Activated naive CD4-positive, alpha-beta T cell treated with anti-CD3 and anti-CD28 coated beads, Interleukin-2, amount 50 U/mL, for 16 hours (primary cell): Measurements from ENCODE around the gene KAT8.
A peak's percentile ranks its signal among the peaks of the same experiment; 100 is the strongest.
"Not testable (repeated sequence)": the region's sequence is repeated elsewhere in the genome, so short reads cannot be mapped to it uniquely, and the experiment has no call there.

Experiments
- DNase-seq: peaks from one replicate; pipeline ENCODE4 v3.0.0-alpha.2; 2020

KAT8 gene

DNA sequence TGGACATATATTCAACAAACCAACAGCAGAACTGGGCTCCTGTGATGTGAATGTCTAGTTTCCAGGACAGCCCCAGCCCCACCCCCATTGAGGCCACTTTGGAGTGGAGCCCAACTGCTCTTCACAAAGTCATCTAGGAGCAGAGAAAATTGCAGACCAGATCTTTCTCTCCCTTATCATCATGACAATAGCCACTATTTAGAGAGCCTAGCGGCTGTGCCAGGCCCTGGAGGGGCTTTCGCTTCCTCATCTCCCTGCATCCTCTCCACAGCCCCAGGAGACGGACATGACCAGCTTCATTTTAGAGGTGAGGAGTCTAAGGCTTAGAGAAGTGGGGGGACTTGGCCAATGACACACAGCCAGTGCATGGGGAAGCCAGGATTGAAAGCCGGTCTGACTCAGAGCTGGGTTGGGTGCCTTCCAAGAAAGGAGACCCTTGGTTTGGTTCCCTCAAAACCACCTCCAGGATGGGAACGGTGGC is 16.7 kb downstream of the KAT8 start:
- DNase-seq, result no peak

DNA sequence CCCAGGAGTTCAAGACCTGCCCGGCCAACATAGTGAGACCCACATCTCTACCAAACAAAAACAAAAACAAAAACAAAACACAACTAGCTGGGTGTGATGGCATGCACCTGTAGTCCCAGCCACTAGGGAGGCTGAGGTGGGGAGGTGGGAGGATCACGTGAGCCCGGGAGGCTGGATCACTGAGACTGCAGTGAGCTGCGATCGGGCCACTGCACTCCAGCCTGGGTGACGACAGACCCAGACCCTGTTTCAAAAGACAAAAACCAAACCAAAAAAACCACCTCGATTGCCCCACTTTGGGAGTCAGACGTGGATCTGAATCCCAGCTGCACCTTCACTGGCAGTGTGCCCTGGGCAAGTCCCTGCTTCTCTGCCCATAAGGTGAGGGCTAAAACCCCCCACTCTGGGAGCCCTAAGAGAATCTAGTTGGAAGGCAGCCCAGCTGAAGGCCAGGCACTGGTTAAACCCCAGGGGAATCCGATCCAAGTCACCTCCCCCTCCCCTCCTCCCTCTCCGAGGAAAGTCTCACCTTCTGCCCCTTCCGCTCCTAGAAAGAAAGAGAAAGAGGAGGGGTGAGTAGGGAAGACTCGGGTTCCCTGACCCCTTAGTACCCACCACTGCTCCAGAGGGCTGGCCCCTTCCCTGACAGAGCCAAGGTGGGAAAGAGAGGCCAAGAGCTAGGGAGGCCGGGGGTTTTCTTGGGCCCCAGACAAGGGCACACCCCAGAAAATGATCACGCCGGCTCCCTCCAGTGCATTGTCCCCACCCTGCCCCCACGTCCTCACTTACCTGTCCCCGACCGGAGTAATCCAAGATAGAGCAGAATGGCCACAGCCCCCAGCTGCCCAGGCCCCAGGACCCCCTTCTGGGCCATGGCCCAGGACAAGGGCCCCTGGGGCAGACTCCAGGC is 17.4 kb downstream of the KAT8 start:
- DNase-seq, result no peak

DNA sequence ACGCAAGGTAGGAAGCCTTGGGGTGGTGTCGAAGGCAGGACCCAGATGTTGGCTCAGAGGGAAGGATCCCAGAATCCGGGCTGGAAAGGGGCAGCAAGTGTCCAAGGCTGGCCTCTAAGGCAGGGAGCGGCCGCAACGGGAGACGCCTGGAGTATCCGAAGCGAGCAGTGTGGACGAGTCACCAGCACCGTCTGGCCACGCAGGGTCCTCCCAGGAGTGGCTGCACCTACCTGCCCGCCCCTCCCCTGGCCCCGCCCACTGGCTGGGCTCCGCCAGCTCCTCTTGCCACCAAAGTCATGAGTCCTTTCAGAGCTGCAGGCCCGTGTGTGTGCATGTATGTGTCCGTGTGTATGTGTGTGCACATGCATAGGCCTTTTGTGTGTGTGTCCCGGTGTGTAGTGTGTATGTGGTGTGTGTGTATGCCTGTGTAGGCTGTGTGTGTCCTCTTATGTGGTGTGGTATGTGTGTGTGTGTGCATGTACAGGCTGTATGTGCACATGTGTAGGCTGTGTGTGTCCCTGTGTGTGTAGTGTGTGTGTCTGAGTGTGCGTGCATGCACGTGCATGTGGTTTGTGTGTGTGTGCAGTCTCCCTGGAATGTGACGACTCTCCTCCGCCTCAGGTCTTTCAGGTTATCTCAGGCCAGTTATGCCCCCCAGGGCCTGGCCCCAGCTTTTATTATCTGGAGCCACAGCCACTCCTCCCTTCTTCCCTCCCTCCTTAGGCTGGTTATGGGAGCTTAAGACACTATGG is 18.2 kb downstream of the KAT8 start, which contains the start of gene PRSS8:
PRSS8 (minus strand) TSS at position 193 of the 752 bp plus-strand sequence. CDS start 229 bp downstream, outside the sequence.
- no peak for DNase-seq

DNA sequence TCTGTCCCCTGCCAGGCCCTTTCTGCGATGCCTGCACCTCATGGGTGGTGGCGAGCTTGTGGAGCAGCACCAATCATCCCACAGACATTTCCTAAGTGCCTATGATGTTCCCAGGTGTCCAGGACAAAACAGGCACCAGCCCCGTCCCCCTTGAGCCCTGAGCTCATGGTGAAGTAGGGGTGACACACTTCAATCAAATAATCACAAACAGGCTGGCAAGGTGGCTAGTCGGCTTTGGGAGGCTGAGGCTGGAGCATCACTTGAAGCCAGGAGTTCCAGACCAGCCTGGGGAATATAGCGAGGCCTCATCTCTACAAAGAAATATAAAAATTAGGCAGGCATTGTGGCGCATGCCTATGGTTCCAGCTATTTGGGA is 18.8 kb downstream of the KAT8 start:
- DNase-seq, result no peak

DNA sequence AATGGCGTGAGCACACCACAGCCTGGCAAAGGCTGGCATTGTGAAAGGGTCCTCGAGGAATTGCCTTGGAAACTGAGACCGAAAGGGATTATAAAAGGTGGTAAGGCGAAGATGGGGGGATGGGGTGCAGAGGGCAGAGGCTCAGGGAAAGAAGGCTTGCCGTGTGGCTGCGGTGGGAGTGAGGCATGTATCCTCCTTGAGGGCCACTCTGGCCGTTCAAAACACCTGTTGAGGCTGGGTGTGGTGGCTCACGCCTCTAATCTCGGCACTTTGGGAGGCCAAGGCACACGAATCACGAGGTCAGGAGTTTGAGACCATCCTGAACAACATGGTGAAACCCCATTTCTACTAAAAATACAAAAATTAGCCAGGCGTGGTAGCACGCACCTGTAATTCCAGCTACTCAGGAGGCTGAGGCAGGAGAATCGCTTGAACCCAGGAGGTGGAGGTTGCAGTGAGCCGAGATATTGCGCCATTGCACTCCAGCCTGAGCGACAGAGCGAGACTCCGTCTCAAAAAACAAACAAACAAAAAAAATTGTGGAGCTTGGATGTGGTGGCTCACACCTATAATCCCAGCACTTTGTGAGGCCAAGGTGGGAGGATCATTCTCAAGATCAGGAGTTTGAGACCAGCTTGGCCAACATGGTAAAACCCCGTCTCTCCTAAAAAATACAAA is 19.5 kb downstream of the KAT8 start:
- not testable (repeated sequence) for DNase-seq

DNA sequence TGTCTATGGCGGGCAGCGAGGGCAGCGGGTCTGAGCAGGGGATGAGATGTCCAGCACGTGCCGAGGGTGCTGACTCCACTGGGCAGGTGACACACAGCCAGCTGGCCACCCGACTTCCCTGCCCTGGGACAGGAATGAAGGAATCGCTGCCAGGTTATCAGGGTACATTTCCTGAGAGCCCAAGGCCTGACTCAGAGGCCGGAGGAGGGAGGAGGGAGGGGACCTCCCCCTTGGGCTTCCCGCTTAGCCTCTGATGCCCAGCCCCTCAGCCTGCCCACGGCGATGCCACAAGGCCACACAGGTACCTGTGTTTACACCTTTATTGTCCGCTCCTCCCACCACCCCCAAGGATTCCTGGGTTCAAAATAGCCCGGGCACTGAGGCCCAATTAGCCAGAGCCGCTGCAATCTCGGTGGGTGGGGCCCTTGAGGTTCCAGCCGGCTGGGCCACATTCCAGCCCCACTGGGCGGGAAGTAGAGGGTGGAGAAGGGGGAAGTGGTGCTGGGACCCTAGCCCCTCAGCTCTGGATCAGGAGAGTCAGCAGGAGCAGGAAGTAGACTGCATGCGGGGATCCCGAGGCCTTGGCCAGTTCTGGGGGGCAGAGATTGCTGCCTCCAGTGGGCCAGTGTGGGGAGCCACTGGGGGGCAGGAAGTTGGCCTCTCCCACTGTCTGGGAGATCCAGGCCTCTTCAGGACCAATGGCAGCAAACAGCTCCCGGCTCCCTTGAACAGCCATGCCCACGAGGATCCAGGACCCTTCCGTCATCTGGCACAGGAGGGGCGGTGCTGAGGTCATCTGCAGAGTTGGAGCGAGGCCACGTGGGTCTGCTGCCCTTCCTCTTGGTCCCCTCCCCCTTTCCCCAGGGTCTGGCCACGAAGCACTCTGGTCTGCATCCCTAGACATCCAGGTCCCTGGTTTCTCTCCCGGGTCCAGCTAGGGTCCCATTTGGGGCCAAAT is 21.4 kb downstream of the KAT8 start:
- DNase-seq, result no peak

DNA sequence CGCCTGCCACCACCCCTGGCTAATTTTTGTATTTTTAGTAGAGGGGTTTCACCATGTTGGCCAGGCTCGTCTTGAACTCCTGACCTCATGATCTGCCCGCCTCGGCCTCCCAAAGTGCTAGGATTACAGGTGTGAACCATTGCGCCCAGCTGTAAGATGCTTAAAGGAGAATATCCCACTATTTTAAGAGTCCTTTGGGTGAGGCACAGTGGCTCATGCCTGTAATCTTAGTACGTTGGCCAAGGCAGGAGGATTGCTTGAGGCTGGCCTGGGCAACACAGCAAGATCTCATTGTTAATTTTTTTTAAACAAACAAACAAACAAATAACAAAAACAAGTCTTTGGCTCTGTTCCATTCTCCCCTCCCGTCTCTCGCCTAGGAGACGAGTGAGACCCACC is 23.6 kb downstream of the KAT8 start:
- DNase-seq, result not testable (repeated sequence)

DNA sequence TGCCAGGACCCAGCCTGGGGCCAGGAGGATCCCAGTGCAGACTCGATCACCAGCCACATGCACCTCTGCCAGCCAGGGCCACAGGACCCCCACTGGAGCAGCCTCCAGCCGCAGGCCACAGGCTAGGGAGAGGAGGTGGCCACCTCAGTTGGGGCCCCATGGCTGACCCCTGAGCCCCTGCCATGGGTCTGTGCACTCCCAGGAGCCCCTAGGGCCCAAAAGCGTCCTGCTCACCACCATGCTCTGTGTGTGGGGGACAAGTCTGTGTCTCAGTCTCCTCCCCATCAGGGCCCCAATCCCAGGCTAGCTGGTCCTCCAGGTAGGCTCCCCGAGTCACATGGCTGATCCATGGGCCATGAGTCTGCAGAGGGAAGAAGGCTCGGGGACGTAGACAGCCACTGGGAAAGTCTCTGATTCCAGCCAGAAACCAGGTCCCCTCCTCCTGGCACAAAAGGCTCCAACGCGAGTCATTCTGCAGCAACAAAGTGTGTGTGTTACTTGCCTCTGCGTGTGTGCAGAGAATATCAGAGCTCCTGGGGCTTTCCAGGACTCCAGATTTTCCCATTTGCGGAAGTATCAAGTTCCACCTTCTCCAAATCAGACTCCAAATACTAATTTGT is 24.1 kb downstream of the KAT8 start:
- no peak for DNase-seq

DNA sequence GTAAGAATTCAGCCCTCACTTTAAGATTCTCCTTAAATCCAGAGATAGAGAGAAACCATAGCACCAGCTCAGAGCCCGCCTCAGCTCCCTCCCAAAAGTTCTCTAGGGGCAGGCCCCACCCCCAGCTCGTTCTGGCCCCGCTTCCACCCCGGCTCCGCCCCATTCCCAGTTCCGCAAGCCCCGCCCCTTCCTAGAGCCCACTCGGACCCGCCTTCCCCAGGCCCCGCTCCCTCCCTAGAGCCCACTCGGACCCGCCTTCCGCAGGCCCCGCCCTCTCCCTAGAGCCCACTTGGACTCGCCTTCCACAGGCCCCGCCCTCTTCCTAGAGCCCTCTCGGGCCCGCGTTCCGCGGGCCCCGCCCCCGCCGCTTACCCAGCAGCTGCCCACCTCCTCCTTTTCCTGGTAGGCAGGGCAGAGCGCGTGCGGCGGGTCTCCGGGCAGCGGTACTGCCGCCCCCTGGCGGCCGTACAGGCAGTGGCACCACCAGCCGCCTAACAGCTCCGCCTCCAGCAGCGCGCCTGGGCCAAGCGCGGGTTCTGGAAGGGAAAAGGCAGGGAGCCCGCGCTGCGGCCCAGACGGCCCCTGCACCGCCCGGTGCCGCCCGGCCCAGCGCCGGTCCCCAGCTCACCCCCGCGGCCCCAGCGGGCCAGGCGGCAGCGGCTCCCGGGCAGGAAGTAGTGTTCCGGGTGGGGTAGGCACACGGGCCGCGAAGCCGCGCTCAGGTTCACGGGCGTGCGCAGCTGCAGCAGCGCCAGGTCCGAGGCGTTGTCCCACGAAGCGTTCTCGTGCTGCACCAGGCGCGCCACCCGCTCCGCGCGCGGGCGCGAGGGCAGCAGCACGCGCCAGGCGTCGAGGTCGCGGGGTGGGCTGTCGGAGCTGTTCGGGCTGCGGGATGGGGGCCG is 24.9 kb downstream of the KAT8 start:
- peak; percentile 98 for DNase-seq

DNA sequence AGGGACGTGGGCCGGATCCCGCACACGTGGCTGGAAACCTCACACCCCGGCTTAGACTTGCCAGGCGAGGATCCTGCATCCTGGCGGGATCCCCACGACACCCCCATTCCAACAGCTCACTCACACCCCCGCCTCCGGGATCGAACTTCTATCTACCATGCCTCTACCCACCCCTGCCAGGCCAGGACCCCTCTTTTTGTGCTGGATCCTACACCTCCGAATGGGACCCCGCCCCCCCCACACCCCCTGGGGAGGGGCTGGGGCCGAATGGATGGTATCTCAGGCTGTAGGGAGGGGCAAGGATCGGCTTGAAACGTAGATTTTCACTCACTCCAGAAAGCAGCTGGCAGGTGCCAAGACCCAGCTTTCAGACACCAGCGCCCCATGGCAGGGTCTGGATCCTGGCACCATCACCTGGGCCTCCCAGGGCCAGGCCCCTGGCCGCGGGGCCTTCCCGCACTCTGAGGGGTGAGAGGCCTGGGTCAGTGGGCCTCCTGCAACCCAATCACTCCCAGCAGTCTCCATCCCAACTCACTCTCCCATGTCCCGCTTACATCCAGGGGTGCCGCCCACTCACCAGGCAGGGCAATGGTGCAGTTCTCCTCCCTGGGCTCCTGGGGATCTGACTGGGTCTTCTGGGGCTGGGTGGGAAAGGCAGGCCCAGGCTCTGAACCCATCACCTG is 25.7 kb downstream of the KAT8 start:
- no peak for DNase-seq

DNA sequence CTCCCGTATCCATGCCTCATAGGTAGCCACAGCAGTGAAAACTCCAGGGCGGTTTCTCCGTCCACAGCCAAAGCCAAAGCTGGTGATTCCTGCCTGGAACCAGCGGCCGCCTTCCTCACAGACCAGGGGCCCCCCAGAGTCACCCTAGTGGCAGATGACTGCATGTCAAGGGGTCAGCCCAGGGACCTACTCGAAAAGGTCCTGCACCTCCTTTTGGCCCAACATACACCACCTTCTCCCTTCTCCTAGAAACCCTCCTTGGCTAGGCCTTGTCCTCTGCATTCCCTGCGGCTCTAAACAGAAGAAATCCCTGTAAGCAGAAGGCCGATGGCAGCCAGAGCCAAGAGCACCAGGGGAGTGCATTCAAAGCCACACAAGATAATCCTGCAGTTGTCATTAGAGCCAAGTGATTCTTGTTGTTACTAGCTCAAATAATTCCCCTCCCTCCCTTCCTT is 26.3 kb downstream of the KAT8 start:
- DNase-seq, result no peak

DNA sequence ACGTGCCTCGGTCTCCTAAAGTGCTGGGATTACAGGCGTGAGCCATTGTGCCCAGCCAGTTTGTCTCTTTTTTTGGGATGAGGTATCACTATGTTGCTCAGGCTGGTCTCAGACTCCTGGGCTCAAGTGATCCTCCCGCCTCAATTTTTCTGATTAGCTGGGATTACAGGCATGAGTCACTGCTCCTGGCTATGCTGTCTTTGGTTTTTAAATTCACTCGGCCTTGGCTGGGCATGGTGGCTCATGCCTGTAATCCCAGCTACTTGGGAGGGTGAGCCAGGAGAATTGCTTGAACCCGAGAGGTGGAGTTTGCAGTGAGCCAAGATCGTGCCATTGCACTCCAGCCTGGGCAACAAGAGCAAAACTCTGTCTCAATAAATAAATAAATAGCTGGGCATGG is 27.0 kb downstream of the KAT8 start:
- not testable (repeated sequence) for DNase-seq

DNA sequence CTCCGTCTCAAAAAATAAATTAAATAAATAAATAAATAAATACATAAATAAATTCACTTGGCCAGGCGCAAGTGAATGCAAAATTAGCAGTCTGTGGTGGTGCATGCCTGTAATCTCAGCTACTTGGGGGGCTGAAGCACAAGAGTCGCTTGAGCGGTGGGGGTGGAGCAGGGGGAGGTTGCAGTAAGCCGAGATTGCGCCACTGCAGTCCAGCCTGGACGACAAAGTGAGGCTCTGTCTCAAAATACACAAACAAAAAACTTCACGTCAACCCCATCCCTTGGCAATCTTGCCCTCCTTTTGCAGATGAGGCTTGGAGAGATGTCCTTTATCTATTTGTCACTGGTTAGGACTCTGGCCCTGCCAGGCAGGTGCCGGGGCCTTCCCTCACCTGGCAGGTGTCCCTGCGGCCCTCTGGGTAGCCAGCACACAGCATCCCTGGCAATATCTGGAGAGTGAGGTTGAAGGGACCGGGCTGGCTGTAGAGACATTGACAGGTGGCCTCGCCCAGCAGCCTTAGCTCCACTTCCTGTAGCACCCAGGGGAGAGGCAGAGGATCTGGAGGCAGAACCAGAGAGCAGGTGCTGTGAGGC is 28.0 kb downstream of the KAT8 start:
- DNase-seq, result no peak

DNA sequence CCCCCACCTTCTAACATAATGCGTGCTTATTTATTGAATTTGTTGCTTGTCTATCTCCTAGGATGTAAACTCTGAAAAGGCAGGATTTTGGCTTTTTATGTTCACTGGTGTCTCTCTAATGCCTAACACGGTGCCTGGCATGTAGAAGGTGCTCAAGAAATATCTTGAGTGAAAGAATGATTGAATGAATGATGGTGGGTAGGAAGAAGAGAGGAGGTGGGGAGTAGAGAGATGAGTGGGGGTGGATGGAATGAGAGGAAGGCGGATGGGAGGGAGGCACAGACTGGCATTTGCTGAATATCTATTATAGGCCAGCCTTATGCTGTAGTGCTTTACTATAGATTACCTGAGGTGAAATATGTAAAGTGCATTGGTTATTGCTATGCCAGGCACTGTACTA is 30.1 kb downstream of the KAT8 start:
- DNase-seq, result no peak

DNA sequence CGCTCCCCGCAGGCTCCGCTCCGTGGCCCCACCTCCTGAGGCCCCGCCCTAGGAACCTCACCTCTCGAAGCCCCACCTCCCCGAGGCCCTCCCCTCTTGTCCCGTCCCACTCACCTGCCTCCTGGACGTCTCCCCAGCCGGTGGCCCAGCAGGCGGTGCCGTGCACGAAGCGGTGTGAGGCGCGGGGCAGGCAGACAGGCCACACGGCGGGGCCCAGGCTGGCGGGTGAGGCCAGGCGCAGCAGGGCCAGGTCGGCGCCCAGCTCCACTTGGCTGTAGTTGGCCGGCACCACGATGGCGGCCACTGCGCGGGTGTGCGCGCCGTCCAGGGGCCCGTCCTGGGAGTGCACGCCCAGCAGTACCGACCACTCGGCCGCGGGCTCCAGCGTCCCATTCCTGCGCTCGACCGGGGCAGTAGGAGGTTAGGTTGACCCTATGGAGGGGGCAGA is 30.8 kb downstream of the KAT8 start:
- no peak for DNase-seq

DNA sequence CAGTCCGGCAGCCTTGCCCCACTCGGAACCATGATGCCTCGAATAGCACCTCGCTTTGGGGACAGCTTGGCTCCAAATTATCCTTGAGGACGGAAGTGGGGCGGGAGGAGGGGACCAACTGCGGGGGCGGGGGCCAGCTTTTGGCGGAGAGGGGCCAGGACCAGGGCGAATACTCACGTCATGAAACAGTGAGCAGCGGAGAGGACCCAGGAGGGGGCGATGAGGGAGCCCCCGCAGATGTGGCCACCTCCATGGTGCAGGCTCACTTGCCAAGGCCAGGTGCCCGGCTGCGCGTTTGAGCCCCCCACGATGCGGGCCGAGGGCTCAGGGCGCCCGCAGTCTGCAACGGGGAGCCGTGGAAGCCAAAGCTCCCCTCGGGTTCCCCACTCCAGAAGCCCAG is 31.4 kb downstream of the KAT8 start:
- no peak for DNase-seq

DNA sequence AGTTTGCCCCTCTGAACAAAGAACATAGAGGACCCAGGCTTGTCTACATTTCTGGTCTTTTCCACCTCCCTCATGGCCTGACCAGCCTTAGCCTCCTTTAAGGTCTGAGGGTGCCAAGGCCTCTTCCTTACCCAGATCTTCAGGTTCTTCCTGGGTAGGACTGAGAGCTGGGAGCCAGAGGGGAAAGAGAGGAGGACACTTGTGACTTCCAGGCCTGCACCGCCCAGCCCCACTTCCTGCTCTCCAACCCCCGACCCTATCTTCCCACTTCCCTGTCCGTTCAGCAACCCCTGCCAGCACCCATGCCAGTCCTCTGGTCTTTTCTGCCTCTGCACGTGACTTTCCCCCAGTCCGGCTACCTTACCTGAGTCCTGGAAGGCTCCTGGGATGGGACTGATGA is 31.9 kb downstream of the KAT8 start:
- no peak for DNase-seq

DNA sequence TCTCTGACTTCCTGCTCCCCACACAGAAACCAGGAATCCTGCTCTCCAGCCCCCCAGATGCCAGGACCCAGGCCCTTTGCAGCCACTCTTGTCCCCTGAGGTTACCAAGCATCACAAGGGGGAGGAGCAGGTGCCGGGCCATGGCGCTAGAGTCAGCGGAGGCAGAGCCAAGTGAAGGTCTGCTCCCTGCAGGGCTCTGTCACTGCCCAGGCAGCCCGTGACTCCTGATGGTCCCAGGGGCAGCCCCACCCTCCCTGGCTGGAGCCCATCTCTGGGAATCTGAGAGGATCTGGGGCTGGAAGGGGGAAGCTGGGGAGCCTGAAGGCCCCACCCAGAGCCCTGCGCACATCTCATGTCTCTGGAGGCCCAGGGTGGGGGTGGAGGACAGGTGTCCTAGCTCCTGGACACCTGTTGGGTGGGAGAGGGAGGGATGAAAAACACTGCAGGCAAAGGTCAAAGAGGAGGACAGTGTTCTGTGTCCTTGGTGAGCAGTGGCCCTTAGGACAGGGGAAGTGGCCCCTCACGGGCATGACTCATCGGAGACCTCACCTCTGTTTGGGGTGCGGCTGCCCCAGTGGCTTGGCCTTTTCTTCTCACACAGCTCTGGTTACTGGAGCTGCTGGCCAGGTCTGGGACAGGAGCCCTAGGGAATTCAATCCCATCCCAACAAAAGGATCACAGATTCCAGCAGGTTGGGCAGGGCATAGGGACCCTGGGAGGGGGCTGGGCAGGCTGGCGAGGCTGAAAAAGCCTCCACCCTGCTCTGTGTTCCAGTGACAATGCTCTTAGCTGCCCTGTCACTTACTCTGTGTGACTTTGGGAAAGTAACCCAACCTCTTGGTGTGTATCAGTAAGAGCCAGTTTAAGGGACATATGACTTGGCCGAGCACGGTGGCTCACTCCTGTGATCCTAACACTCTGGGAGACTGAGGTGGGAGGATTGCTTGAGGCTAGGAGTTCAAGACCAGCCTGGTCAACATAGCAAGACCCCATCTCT is 32.7 kb downstream of the KAT8 start, which contains the start of gene PRSS36:
PRSS36 (minus strand) TSS at position 173 of the 997 bp plus-strand sequence; CDS start at position 142, 31 bp downstream.
- DNase-seq, result no peak
